Hepatic stellate cell (primary cell): ENCODE data around the gene CTDSP1.

ENCODE experiments used
- DNase-seq: peaks from one replicate; pipeline ENCODE4 v3.0.0; 2011; ENCODE audit warnings: low spot score

Gene CTDSP1, protein sequence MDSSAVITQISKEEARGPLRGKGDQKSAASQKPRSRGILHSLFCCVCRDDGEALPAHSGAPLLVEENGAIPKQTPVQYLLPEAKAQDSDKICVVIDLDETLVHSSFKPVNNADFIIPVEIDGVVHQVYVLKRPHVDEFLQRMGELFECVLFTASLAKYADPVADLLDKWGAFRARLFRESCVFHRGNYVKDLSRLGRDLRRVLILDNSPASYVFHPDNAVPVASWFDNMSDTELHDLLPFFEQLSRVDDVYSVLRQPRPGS

DNA sequence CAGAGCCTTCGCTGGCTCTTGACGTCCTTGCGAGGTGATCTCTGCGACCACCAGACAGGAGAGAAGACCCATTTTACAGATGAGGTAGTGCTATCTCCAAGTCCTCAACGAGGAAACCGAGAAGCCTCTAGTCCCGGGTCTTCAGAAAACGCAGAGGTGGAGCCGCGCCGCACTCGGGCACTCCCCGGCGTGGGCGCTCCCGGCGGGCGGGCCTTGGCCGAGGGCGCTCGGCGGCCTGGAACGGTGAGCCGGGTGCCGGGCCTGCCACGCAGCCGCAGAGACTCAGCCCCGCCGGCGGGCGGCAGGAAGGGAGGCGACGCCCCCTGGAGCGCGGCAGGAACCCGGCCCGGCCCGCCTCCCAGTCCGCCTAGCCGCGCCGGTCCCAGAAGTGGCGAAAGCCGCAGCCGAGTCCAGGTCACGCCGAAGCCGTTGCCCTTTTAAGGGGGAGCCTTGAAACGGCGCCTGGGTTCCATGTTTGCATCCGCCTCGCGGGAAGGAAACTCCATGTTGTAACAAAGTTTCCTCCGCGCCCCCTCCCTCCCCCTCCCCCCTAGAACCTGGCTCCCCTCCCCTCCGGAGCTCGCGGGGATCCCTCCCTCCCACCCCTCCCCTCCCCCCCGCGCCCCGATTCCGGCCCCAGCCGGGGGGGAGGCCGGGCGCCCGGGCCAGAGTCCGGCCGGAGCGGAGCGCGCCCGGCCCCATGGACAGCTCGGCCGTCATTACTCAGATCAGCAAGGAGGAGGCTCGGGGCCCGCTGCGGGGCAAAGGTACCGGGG, at the start of gene CTDSP1:
TSS of gene CTDSP1 (plus strand) at position 478 of the 776 bp plus-strand sequence. CDS start at position 701, 223 bp downstream.
- DNase-seq, result peak; percentile 97

DNA sequence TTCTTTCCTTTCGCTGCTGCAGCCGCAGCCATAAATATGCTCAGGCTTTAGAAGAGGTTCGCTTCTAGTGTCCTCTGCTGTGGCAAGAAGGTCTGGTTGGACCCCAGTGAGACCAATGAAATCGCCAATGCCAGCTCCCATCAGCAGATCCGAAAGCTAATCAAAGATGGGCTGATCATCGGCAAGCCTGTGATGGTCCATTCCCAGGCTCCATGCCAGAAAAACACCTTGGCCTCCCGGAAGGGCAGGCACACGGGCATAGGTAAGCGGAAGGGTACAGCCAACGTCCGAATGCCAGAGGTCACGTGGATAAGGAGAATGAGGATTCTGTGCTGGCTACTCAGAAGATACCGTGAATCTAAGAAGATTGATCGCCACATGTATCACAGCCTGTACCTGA, 45.6 kb upstream of the CTDSP1 start:
- DNase-seq, result no peak

DNA sequence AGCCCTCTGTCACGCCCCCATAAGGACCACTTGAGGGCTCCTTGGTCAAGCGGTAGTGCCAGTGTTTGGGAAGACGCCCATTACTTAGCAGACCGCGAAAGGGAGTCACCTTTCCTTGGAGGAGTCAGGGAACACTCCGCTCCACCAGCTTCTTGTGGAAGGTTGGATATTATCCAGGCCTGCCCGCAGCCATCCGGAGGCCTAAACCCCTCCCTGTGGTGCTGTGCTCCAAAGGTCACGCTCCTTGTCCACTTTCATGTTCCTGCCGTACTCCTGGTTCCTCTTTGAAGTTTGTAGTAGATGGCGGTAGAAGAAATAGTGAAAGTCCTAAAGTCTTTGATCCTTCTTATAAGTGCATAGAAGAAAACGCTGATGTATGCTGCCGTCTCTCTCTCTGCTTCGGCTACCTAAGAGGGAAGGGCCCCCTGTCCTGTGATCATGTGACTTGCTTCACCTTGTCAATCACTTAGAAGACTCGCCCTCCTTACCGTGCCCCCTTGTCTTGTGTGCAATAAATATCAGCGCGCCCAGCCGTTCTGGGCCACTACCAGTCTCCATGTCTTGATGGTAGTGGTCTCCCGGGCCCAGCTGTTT, 44.7 kb upstream of the CTDSP1 start:
- no peak for DNase-seq

DNA sequence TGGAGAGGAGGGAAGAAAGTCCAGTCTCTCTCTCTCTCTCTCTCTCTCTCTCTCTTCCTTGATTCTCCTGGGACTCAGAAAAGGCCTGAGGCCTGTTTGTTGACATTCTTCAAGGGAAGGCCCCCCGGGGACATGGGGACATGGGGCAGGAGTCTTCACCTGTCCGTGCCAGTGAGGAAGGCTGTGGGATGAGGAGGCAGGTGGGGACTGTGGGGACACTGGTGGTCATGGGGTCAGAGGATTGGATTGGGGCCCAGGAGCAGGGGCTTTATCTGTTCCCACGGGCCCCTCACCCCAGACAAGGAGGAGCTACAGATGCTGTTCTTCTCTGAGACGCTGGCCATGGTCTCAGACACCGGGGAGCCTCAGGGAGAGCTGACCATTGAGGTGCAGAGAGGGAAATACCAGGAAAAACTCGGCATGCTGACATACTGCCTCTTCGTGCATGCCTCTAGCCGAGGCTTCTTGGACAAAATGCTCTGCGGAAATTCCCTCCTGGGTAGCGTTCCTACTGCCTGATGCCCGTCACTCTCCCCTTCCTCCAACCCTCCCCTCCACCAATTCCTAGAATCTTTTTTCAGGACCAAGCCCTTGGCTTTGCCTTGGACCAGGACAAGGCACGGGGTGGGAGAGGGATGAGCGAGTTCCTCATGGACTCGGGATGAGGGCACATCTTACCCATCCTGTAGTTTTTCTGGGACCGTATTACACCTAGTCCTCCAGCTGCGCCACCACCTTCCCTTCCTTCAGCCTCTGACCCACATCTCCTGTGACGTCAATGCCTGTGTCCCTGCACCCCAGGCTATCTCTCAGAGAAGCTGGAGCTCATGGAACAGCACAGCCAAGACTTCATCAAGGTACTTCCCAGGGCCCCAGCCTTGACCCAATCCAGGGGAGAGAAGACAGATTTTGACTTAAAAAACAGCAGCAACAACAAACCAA, 42.2 kb upstream of the CTDSP1 start:
- no peak for DNase-seq

DNA sequence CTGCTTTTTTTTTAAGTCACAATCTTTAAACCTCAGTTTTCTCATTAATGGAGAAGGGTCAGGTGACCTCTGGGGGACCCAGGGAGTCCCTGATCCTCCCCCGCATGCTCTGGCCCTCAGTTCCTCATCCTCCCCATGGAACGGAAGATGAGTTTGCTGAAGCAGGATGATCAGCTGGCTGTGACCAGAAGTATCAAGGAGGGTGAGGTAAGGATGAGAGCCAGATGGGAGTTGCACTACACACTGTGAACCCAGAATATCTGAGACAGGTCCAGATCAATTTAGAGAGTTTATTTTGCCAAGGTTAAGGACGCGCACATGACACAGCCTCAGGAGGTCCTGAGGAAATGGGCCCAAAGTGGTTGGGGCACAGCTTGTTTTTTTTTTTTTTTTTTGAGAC, 39.2 kb upstream of the CTDSP1 start:
- no peak for DNase-seq

DNA sequence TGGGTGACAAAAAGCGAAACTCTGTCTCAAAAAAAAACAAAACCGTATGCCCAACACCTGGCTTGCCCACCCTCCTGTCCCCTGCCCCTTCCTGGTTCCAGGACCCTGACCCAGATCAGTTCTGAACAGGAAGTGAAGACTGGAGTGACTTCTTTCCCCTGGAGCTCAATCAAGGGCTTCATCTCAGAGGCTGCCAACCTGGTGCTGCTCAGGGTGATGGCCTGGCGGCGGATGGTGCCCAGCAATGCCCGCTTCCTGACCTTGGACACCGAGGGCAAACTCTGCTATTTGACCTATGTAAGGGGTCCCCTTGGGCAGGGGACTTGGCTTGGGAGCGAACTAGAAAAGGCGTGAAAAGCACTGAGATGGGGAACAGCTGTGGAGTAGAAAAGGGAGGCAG, 37.1 kb upstream of the CTDSP1 start:
- no peak for DNase-seq

DNA sequence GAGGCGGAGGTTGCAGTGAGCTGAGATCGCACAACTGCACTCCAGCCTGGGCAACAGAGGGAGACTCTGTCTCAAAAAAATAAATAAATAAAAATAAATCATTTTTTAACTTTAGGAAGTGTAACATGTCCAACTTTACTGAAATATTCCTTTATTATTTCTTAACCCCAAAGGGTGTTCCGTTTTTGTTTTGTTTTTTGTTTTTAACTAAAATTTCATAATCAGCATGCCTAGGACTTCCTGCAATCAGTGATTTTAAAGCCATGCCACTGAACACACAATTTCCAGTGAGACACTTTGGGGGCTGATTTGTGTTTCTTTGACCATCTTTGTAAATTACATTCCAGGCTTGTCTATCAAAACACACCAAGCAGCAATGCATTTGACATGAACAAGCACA, 35.9 kb upstream of the CTDSP1 start:
- no peak for DNase-seq

DNA sequence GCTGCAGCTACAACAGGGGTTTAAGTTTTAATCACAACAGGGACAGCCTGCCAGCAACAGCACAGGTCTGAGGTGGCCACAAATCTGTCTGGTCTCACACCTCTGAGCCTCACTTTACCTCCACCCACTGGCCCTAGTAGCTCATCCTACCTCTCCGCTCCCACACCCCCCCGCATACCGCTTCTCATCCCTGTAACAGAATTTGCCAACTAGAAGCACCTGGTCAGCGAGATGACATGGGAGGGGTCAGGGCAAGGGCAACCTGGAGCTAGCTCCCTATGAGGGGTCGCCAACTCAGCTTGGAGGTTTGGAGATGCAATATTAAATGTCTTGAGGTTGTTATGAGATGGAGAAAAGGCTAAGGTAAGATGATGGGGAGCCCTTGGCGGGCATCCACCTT, 35.5 kb upstream of the CTDSP1 start:
- DNase-seq, result no peak

DNA sequence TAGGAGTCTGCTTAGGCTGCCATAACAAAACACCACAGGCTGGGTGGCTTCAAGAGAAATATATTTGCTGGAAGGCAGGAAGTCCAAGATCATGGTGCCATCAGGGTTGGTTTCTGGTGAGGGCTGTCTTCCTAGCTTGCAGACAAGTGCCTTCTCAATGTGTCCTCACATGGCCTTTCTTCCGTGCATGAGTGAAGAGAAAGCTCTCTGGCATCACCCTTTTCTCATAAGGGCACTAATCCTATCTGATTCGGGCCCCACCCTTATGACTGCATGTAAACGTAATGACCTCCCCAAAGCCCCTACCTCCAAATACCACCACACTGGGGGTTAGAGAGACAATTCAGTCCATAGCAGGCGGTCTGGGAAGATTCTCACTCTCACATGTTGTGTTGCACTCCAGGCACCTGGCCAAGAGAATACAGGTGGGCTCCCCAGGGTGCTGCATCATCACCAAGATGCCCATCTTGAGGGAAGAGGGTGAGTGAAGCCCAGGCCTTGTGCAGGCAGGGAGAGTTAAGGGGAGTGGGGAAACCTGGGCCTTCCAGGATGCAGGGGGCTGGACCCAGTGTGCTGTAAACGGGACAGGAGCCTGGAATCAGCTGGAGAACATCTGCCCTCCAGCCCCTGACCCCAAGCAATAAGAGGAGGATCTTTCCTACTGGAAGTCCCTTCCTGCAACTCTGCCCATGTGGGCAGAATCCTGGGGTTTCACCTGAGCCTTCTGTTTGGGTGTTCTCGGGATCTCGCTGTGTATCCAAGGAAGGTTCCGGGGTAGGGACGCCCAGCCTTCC, 32.9 kb upstream of the CTDSP1 start:
- no peak for DNase-seq

DNA sequence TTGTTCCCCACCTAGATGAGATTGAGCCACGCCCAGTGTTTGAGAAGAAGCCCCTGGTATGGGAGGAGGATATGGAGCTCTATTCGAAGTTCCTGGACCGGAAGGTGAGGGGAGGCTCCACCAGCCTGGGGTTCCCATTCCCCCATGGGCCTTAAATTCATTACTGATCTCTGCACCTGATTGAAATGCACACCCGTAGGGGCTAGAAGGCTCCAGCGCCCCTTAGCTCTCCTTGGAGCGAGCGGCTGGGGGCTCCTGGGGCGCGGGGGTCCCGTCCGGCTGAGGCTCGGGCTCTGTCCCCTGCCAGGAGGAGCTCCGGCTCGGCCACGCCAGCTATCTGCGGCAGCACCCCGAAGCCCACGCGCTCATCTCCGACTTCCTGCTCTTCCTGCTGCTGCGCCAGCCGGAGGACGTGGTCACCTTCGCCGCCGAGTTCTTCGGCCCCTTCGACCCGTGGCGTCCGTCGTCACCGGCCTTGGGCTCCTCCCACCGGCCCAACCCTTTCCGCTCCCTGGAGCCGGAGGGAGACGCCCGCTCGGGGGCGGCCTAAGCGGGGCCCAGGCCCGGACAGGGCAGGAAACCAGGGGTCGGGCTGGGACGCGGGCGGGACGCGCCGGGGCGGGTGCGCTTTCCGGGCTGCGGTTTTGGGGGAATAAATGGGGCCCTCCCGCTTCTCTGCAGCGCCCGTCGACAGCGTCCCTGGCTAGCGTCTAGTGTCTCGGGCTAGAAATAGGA, 32.1 kb upstream of the CTDSP1 start:
- DNase-seq, result peak; percentile 87

DNA sequence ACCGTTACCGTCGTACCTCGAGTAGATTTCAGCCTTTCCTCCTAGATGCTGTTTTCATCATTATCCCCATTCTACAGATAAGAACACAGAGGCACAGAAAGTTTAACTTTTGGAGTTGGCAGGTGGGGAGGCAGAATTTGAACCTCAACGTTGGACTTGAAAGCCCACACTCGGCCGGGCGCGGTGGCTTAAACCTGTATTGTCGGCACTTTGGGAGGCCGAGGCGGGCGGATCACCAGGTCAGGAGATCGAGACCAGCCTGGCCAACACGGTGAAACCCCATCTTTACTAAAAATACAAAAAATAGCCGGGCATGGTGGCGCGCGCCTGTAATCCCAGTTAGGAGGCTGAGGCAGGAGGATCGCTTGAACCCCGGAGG, 31.5 kb upstream of the CTDSP1 start:
- DNase-seq, result no peak

DNA sequence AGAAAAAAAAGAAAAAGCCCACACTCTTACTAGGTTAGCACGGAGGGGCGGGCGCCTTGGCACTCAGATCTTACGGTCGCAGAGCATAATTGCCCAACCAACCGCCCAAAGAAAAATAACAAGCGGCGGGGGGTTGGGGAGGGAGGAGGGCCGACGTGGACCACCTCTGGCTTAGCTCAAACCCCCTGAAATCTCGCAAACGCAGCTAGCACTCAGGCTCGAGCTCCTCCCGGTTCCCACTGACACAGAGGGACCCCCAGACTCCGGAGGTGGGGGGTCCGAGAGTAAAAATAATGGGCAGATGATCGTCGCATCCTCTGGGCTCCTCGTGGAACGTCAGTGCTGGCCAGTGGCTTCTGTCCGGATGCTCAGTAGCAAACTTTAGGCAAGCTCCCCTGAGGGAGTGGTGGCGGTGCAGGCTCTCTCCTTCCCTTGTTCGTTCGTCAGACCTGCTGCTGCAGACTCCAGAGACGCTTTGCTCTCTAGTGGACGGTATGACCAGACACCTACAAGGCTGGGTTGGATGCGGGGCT, 31.0 kb upstream of the CTDSP1 start:
- no peak for DNase-seq

DNA sequence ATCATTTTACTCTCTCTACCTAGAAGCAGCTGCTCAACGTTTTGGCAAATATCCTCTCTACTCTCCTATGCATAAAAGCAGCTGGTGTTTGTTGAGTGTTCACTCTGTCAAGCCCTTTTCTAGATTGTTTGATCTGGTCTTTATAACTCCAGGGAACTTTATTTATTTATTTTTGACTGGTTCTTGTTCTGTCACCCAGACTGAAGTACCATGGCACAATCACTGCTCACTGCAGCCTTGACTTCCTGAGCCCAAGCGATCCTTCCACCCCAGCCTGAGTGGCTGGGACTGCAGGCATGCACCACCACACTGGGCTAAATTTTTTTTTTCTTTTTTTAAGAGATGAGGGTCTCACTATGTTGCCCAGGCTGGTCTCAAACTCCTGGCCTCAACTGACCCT, 30.3 kb upstream of the CTDSP1 start:
- no peak for DNase-seq

DNA sequence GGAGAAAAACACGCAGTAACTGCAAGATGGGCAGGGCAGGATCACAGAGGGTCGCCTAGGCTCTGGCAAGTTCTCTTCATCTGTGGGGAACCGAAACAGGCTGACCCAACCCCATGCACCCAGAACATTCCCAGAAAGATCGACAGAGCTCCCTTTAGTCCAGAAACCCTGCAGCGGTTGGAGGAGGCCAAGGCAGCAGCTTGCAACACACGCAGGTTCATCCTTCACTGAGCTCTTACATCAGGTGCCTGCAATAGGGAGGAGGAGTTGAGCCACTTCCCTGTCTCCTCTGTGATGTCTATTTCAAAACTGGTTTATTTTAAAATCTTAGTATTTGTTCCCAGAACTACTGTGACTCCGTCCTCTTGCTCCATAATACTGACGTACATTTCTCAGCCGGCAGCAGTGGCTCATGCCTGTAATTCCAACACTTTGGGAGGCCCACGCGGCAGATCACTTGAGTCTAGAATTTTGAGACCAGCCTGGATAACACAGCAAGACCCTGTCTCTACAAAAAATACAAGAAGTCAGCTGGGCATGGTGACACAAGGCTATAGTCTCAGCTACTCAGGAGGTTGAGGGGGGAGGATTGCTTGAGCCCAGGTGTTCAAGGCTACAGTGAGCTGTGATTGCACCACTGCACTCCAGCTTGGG, 29.1 kb upstream of the CTDSP1 start:
- peak; percentile 41 for DNase-seq

DNA sequence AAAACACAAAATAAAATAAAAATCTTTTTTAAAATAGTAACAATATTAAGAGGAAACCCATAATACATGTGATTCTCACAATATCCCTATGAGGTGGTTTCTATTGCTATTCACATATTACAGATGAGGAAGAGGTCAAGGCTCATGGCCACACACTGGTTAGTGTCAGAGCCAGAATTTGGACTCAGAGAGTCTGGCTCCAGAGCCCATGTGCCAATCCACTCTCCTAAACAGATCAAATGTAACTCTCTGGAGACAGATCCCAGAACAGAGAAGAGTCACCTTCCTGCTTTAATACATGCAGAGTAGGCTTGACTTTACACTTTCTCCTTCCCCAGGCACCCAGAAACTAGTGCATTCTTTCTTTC, 27.7 kb upstream of the CTDSP1 start:
- no peak for DNase-seq

DNA sequence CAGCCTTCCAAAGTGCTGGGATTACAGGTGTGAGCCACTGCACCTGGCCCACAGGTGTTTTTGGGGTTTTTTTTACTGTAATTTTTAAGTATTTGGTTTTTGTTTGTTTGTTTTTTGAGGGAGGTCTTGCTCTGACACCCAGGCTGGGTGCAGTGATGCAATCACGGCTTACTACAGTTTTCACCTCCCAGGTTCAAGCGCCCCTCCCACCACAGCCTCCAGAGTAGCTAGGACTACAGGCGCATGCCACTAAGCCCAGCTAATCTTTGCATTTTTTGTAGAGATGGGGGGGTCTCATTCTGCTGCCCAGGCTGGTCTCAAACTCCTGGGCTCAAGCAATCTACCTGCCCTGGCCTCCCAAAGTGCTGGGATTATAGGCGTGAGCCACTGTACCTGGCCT, 24.9 kb upstream of the CTDSP1 start:
- no peak for DNase-seq

DNA sequence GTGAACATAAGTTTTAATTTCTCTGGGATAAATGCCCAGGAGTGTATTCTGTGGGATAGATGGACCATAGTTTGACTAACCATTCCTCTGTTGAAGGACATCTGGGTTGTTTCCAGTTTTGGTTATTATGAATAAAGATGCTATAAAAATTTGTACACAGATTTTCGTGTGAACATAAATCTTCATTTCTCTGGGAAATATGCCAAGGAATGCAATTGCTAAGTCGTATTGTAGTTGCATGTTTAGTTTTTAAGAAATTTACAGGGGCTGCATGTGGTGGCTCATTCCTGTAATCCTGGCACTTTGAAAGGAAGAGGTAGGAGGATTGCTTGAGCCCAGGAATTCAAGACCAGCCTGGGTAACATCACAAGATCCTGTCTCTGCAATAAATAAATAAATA, 24.5 kb upstream of the CTDSP1 start:
- no peak for DNase-seq

DNA sequence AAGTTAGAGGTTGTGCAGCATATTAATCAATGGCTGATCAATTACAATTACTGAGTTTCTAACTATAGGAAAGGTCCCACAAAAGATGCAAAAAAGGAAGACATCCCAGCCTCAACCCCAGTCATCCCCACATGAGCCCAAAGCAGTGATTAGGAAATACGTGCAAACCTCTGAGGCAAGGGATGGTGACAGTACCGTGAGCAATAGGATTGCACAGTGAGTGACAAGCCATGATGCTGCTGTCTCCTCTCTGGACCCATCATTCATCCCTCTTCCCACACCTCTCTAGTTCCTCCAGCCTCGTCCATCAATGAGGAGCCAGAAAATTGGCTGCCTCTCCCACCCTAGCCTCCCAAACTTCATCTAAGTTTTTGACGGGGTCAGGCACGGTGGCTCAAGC, 21.6 kb upstream of the CTDSP1 start:
- DNase-seq, result no peak

DNA sequence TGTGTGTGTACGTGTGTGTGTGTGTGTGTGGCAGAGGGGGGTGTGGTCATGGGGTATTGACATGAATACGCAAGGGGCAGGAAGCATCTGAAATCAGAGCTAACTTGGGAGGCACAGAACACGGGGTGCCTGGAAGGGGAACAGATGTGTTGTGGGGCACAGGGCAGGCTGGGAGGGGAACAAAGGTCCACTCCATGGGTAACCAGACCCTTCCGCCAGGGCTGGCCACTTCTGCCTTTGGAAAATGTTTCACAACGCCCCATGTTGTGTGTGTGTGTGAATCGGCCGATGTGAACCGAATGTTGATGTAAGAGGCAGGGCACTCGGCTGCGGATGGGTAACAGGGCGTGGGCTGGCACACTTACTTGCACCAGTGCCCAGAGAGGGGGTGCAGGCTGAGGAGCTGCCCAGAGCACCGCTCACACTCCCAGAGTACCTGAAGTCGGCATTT, 17.7 kb upstream of the CTDSP1 start, which contains the start of gene SLC11A1:
TSS of gene SLC11A1 (plus strand) at position 358 of the 451 bp plus-strand sequence. CDS start 96 bp downstream, outside the sequence.
- DNase-seq, result no peak

DNA sequence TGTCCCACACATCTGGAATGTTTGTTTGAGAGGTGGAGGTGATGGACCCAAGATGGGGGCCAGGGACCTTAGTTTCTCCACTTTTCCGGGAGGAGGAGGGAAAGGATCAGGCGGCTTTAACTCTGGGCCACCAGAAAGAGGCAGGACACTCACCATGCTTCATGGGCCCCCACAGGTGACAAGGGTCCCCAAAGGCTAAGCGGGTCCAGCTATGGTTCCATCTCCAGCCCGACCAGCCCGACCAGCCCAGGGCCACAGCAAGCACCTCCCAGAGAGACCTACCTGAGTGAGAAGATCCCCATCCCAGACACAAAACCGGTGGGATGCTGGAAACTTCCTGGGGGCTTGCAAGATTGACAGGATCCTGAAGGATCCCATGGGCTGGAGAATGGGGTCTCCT, 16.9 kb upstream of the CTDSP1 start:
- no peak for DNase-seq
